GM23338 (cell line): ENCODE measurements around the gene CAP1. TPM values are rescaled to one million over a fixed set of nuclear protein-coding genes. Genes with fewer than 3 reads are reported as not detected.
A peak's percentile ranks its signal among the peaks of the same experiment; 100 is the strongest.

Experiments used
- ATAC-seq: fragments of 200-7000 bp; cut with Tn5 transposase; 3 replicates; pipeline ENCODE4 v1.9.1; 2020
- DNase-seq: peaks from one replicate; pipeline ENCODE4 v3.0.0-alpha.2; 2015; ENCODE audit warnings: low spot score
- H2AFZ ChIP-seq: fragments of 200-600 bp; sonication (generic); 2 replicates; pipeline ENCODE4 v1.8.0; 2016; ENCODE audit warnings: antibody characterized with exemption, mild to moderate bottlenecking, moderate library complexity
- H3F3A ChIP-seq: fragments of 200-600 bp; sonication (generic); replicated peaks from 2 replicates; pipeline ENCODE4 v1.8.0; 2017; ENCODE audit warnings: antibody characterized with exemption, mixed run types, low read depth
- H3K27ac ChIP-seq: fragments of 200-600 bp; sonication (generic); 2 replicates; pipeline ENCODE4 v1.6.1; 2016; ENCODE audit warnings: low read depth
- H3K27me3 ChIP-seq: fragments of 200-600 bp; sonication (generic); 2 replicates; pipeline ENCODE4 v1.8.0; 2016; ENCODE audit warnings: mild to moderate bottlenecking, mixed run types, moderate library complexity; ENCODE audit not compliant: insufficient read depth
- H3K36me3 ChIP-seq: fragments of 200-600 bp; sonication (generic); 2 replicates; pipeline ENCODE4 v1.8.0; 2016; ENCODE audit warnings: mild to moderate bottlenecking; ENCODE audit not compliant: insufficient read depth
- H3K4me1 ChIP-seq: fragments of 200-600 bp; sonication (generic); 2 replicates; pipeline ENCODE4 v1.8.0; 2016; ENCODE audit warnings: mild to moderate bottlenecking, moderate library complexity; ENCODE audit not compliant: insufficient read depth
- H3K4me2 ChIP-seq: fragments of 200-600 bp; sonication (generic); 2 replicates; pipeline ENCODE4 v1.7.1; 2017; ENCODE audit warnings: mixed run types
- H3K4me3 ChIP-seq: fragments of 200-600 bp; sonication (generic); 2 replicates; pipeline ENCODE4 v1.6.1; 2016; ENCODE audit warnings: mixed run types
- H3K79me2 ChIP-seq: fragments of 200-600 bp; sonication (generic); replicated peaks from 2 replicates; pipeline ENCODE4 v1.8.0; 2017; ENCODE audit warnings: mild to moderate bottlenecking; ENCODE audit not compliant: insufficient read depth
- H3K9me2 ChIP-seq: fragments of 200-600 bp; sonication (generic); 2 replicates; pipeline ENCODE4 v1.8.0; 2017; ENCODE audit not compliant: insufficient read depth
- H4K20me1 ChIP-seq: fragments of 200-600 bp; sonication (generic); replicated peaks from 2 replicates; pipeline ENCODE4 v1.8.0; 2017; ENCODE audit warnings: mild to moderate bottlenecking; ENCODE audit not compliant: insufficient read depth
- H3K27ac Mint-ChIP-seq: 2 replicates; pipeline ENCODE4 v1.8.0; 2020; ENCODE audit warnings: inconsistent platforms, mild to moderate bottlenecking, moderate library complexity, mixed read lengths
- H3K27me3 Mint-ChIP-seq: 3 replicates; pipeline ENCODE4 v1.8.0; 2022; ENCODE audit warnings: low read depth, mild to moderate bottlenecking, moderate library complexity, mixed read lengths, inconsistent platforms; ENCODE audit not compliant: insufficient read depth, poor library complexity
- H3K36me3 Mint-ChIP-seq: 3 replicates; pipeline ENCODE4 v1.8.0; 2021; ENCODE audit warnings: low read depth, mild to moderate bottlenecking, inconsistent platforms, moderate library complexity, mixed read lengths
- H3K4me1 Mint-ChIP-seq: 3 replicates; pipeline ENCODE4 v1.8.0; 2020; ENCODE audit warnings: mild to moderate bottlenecking, inconsistent platforms, mixed read lengths
- H3K4me3 Mint-ChIP-seq: 3 replicates; pipeline ENCODE4 v1.8.0; 2021; ENCODE audit warnings: moderate library complexity, mild to moderate bottlenecking, inconsistent platforms, mixed read lengths
- H3K9me3 Mint-ChIP-seq: 3 replicates; pipeline ENCODE4 v1.8.0; 2020; ENCODE audit warnings: moderate library complexity, mild to moderate bottlenecking, inconsistent platforms, mixed read lengths
- CREB1 ChIP-seq: fragments of 250-450 bp; sonication (Bioruptor Pico); IDR thresholded peaks from 2 replicates; pipeline ENCODE4 v1.5.0; 2020; ENCODE audit warnings: low read depth, mild to moderate bottlenecking, moderate library complexity
- EZH2phosphoT487 ChIP-seq: fragments of 200-600 bp; sonication (generic); IDR thresholded peaks from one replicate; pipeline ENCODE4 v1.8.1; 2018; ENCODE audit warnings: antibody characterized with exemption; ENCODE audit not compliant: unreplicated experiment
- JUNB ChIP-seq: IDR thresholded peaks from one replicate; pipeline ENCODE4 v1.6.1; 2016; ENCODE audit warnings: antibody characterized with exemption; ENCODE audit not compliant: unreplicated experiment
- NANOG ChIP-seq: IDR thresholded peaks from 2 replicates; pipeline ENCODE4 v1.6.1; 2016; ENCODE audit warnings: antibody characterized with exemption, borderline replicate concordance
- POLR2AphosphoS5 ChIP-seq: IDR thresholded peaks from 2 replicates; pipeline ENCODE4 v1.6.1; 2016; ENCODE audit warnings: antibody characterized with exemption, low read depth
- REST ChIP-seq: IDR thresholded peaks from one replicate; pipeline ENCODE4 v1.6.1; 2018; ENCODE audit warnings: antibody characterized with exemption; ENCODE audit not compliant: unreplicated experiment
- STAT1 ChIP-seq: IDR thresholded peaks from one replicate; pipeline ENCODE4 v1.6.1; 2016; ENCODE audit warnings: antibody characterized with exemption; ENCODE audit not compliant: unreplicated experiment
- ZNF331 ChIP-seq: fragments of 250-450 bp; sonication (Bioruptor Pico); IDR thresholded peaks from 2 replicates; pipeline ENCODE4 v1.5.0; 2020; ENCODE audit warnings: low read depth, mild to moderate bottlenecking, moderate library complexity
- polyA plus RNA-seq: library from polyadenylated mRNA; unstranded; fragments of >200 nt; fragmentation: Nextera tagmentation; extraction: Ambion mirVana; gene quantifications from 2 replicates; pipeline ENCODE4 v1.2.1, GENCODE V29; 2016
- total RNA-seq: library from RNA; depleted of rRNA; stranded (reverse); fragments of >200 nt; shearing (Covaris generic); gene quantifications from 2 replicates; pipeline ENCODE4 v1.2.3, GENCODE V29; 2014

CAP1 gene
- total and polyA plus RNA-seq, 2 experiments from 2014 or later: 133 to 254 TPM

DNA sequence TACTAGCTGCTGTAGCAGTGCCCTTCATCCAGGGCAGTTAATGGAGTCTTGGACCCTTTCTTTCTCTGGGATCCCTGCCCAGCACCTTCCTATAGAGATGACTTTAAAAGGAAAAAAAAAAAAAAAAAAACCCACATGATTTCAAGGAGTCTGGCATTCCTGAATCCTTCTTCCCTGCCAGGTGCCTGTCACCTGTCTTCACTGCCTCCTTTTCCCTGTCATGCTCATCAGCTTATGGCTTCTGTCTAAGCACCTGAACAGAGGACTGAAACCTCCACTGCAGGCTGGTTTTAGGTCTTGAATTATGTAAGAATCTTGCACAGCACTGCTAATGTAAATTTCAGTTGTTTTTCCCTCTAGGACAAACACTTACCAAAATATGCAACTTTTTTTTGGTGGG is 31.6 kb downstream of the CAP1 start (continued):
- TF ChIP-seq REST: no peak

- Histone ChIP-seq H3K9me2 (no peaks in the 10 kb centered on the region), H3K4me3 (no peak overlapping the region), H3K27me3 (no peaks in the 10 kb centered on the region), H3K4me1 (no peaks in the 10 kb centered on the region), H3K4me2 (no peak overlapping the region), H2AFZ (no peak overlapping the region), H3K27ac (peak overlapping the region; percentile 65; the same call in 1 of the 2 replicates), H3K79me2 (no peaks in the 10 kb centered on the region), H3K36me3 (peaks cover 59% of the 10 kb centered on the region), H4K20me1 (peaks cover 14% of the 10 kb centered on the region), H3F3A (peaks cover 12% of the 10 kb centered on the region; the same call in 1 of the 2 replicates)
- Mint-ChIP-seq H3K27me3 (peaks cover 1% of the 10 kb centered on the region), H3K4me1 (no peaks in the 10 kb centered on the region), H3K9me3 (no peaks in the 10 kb centered on the region), H3K36me3 (peaks cover 74% of the 10 kb centered on the region), H3K27ac (no peak overlapping the region), H3K4me3 (no peak overlapping the region)
- TF ChIP-seq ZNF331 (CRISPR knock-in tag) (no peak), STAT1 (no peak), JUNB (no peak), REST (no peak), POLR2AphosphoS5 (no peak), CREB1 (CRISPR knock-in tag) (no peak), NANOG (no peak), EZH2phosphoT487 (no peak)
- ATAC-seq: no peak
- no peak for DNase-seq
Measured at GRCh38 chr1:40073062-40073461, 32.5 kb downstream of the CAP1 start.
